GM23338 (cell line): ENCODE data around the gene IWS1. TPM values are rescaled to one million over a fixed set of nuclear protein-coding genes. Genes with fewer than 3 reads are reported as not detected.

Experiments used
- ATAC-seq: fragments of 200-7000 bp; cut with Tn5 transposase; 3 replicates; pipeline ENCODE4 v1.9.1; 2020
- DNase-seq: peaks from one replicate; pipeline ENCODE4 v3.0.0-alpha.2; 2015; ENCODE audit warnings: low spot score
- H2AFZ ChIP-seq: fragments of 200-600 bp; sonication (generic); 2 replicates; pipeline ENCODE4 v1.8.0; 2016; ENCODE audit warnings: antibody characterized with exemption, mild to moderate bottlenecking, moderate library complexity
- H3F3A ChIP-seq: fragments of 200-600 bp; sonication (generic); replicated peaks from 2 replicates; pipeline ENCODE4 v1.8.0; 2017; ENCODE audit warnings: antibody characterized with exemption, mixed run types, low read depth
- H3K27ac ChIP-seq: fragments of 200-600 bp; sonication (generic); 2 replicates; pipeline ENCODE4 v1.6.1; 2016; ENCODE audit warnings: low read depth
- H3K27me3 ChIP-seq: fragments of 200-600 bp; sonication (generic); 2 replicates; pipeline ENCODE4 v1.8.0; 2016; ENCODE audit warnings: mild to moderate bottlenecking, mixed run types, moderate library complexity; ENCODE audit not compliant: insufficient read depth
- H3K36me3 ChIP-seq: fragments of 200-600 bp; sonication (generic); 2 replicates; pipeline ENCODE4 v1.8.0; 2016; ENCODE audit warnings: mild to moderate bottlenecking; ENCODE audit not compliant: insufficient read depth
- H3K4me1 ChIP-seq: fragments of 200-600 bp; sonication (generic); 2 replicates; pipeline ENCODE4 v1.8.0; 2016; ENCODE audit warnings: mild to moderate bottlenecking, moderate library complexity; ENCODE audit not compliant: insufficient read depth
- H3K4me2 ChIP-seq: fragments of 200-600 bp; sonication (generic); 2 replicates; pipeline ENCODE4 v1.7.1; 2017; ENCODE audit warnings: mixed run types
- H3K4me3 ChIP-seq: fragments of 200-600 bp; sonication (generic); 2 replicates; pipeline ENCODE4 v1.6.1; 2016; ENCODE audit warnings: mixed run types
- H3K79me2 ChIP-seq: fragments of 200-600 bp; sonication (generic); replicated peaks from 2 replicates; pipeline ENCODE4 v1.8.0; 2017; ENCODE audit warnings: mild to moderate bottlenecking; ENCODE audit not compliant: insufficient read depth
- H3K9me2 ChIP-seq: fragments of 200-600 bp; sonication (generic); 2 replicates; pipeline ENCODE4 v1.8.0; 2017; ENCODE audit not compliant: insufficient read depth
- H4K20me1 ChIP-seq: fragments of 200-600 bp; sonication (generic); replicated peaks from 2 replicates; pipeline ENCODE4 v1.8.0; 2017; ENCODE audit warnings: mild to moderate bottlenecking; ENCODE audit not compliant: insufficient read depth
- H3K27ac Mint-ChIP-seq: 2 replicates; pipeline ENCODE4 v1.8.0; 2020; ENCODE audit warnings: inconsistent platforms, mild to moderate bottlenecking, moderate library complexity, mixed read lengths
- H3K27me3 Mint-ChIP-seq: 3 replicates; pipeline ENCODE4 v1.8.0; 2022; ENCODE audit warnings: low read depth, mild to moderate bottlenecking, moderate library complexity, mixed read lengths, inconsistent platforms; ENCODE audit not compliant: insufficient read depth, poor library complexity
- H3K36me3 Mint-ChIP-seq: 3 replicates; pipeline ENCODE4 v1.8.0; 2021; ENCODE audit warnings: low read depth, mild to moderate bottlenecking, inconsistent platforms, moderate library complexity, mixed read lengths
- H3K4me1 Mint-ChIP-seq: 3 replicates; pipeline ENCODE4 v1.8.0; 2020; ENCODE audit warnings: mild to moderate bottlenecking, inconsistent platforms, mixed read lengths
- H3K4me3 Mint-ChIP-seq: 3 replicates; pipeline ENCODE4 v1.8.0; 2021; ENCODE audit warnings: moderate library complexity, mild to moderate bottlenecking, inconsistent platforms, mixed read lengths
- H3K9me3 Mint-ChIP-seq: 3 replicates; pipeline ENCODE4 v1.8.0; 2020; ENCODE audit warnings: moderate library complexity, mild to moderate bottlenecking, inconsistent platforms, mixed read lengths
- CREB1 ChIP-seq: fragments of 250-450 bp; sonication (Bioruptor Pico); IDR thresholded peaks from 2 replicates; pipeline ENCODE4 v1.5.0; 2020; ENCODE audit warnings: low read depth, mild to moderate bottlenecking, moderate library complexity
- CTCF ChIP-seq, 2 experiments: fragments of 200-600 bp in 1 of 2; sonication (generic) in 1 of 2; conservative IDR thresholded peaks; 2 replicates each; pipeline versions ENCODE4 v1.5.1 to v1.6.1; 2016 to 2017; ENCODE audit warnings: antibody characterized with exemption in 2 of 2, low read depth in 2 of 2, mild to moderate bottlenecking in 2 of 2, moderate library complexity in 1 of 2
- ETS1 ChIP-seq: IDR thresholded peaks from 2 replicates; pipeline ENCODE4 v1.6.1; 2016; ENCODE audit warnings: antibody characterized with exemption
- EZH2 ChIP-seq: fragments of 200-600 bp; sonication (generic); IDR thresholded peaks from one replicate; pipeline ENCODE4 v1.8.0; 2017; ENCODE audit warnings: antibody characterized with exemption, mild to moderate bottlenecking, low read depth; ENCODE audit not compliant: unreplicated experiment
- EZH2phosphoT487 ChIP-seq: fragments of 200-600 bp; sonication (generic); IDR thresholded peaks from one replicate; pipeline ENCODE4 v1.8.1; 2018; ENCODE audit warnings: antibody characterized with exemption; ENCODE audit not compliant: unreplicated experiment
- JUNB ChIP-seq: IDR thresholded peaks from one replicate; pipeline ENCODE4 v1.6.1; 2016; ENCODE audit warnings: antibody characterized with exemption; ENCODE audit not compliant: unreplicated experiment
- NANOG ChIP-seq: IDR thresholded peaks from 2 replicates; pipeline ENCODE4 v1.6.1; 2016; ENCODE audit warnings: antibody characterized with exemption, borderline replicate concordance
- POLR2AphosphoS5 ChIP-seq: IDR thresholded peaks from 2 replicates; pipeline ENCODE4 v1.6.1; 2016; ENCODE audit warnings: antibody characterized with exemption, low read depth
- REST ChIP-seq: IDR thresholded peaks from one replicate; pipeline ENCODE4 v1.6.1; 2018; ENCODE audit warnings: antibody characterized with exemption; ENCODE audit not compliant: unreplicated experiment
- STAT1 ChIP-seq: IDR thresholded peaks from one replicate; pipeline ENCODE4 v1.6.1; 2016; ENCODE audit warnings: antibody characterized with exemption; ENCODE audit not compliant: unreplicated experiment
- ZNF114 ChIP-seq: fragments of 250-450 bp; sonication (Bioruptor Pico); IDR thresholded peaks from 2 replicates; pipeline ENCODE4 v1.5.0; 2020; ENCODE audit warnings: mild to moderate bottlenecking, moderate library complexity
- ZNF331 ChIP-seq: fragments of 250-450 bp; sonication (Bioruptor Pico); IDR thresholded peaks from 2 replicates; pipeline ENCODE4 v1.5.0; 2020; ENCODE audit warnings: low read depth, mild to moderate bottlenecking, moderate library complexity
- ZNF462 ChIP-seq: fragments of 250-450 bp; sonication (Bioruptor Pico); IDR thresholded peaks from 2 replicates; pipeline ENCODE4 v1.5.0; 2020; ENCODE audit warnings: mild to moderate bottlenecking, moderate library complexity
- polyA plus RNA-seq: library from polyadenylated mRNA; unstranded; fragments of >200 nt; fragmentation: Nextera tagmentation; extraction: Ambion mirVana; gene quantifications from 2 replicates; pipeline ENCODE4 v1.2.1, GENCODE V29; 2016
- total RNA-seq: library from RNA; depleted of rRNA; stranded (reverse); fragments of >200 nt; shearing (Covaris generic); gene quantifications from 2 replicates; pipeline ENCODE4 v1.2.3, GENCODE V29; 2014

The IWS1 gene
- total and polyA plus RNA-seq, 2 experiments from 2014 or later: 82.8 to 97.2 TPM

- peaks cover 13% of the 10 kb centered on the region for H3K9me3 Mint-ChIP-seq
- Histone ChIP-seq H3F3A (no peaks in the 10 kb centered on the region), H3K4me1 (no peaks in the 10 kb centered on the region), H3K9me2 (no peaks in the 10 kb centered on the region), H3K27ac (no peak overlapping the region), H3K4me2 (no peak overlapping the region), H3K79me2 (no peaks in the 10 kb centered on the region), H4K20me1 (no peaks in the 10 kb centered on the region), H3K27me3 (no peaks in the 10 kb centered on the region), H2AFZ (no peak overlapping the region), H3K4me3 (no peak overlapping the region), H3K36me3 (no peaks in the 10 kb centered on the region)
- H3K27ac Mint-ChIP-seq: no peak overlapping the region
- no peaks in the 10 kb centered on the region for H3K4me1 Mint-ChIP-seq
- H3K36me3 Mint-ChIP-seq: peaks cover 3% of the 10 kb centered on the region; the same call in 1 of the 3 replicates
- ATAC-seq: no peak
- no peak for DNase-seq
- H3K27me3 Mint-ChIP-seq: peaks cover 5% of the 10 kb centered on the region
- no peak overlapping the region for H3K4me3 Mint-ChIP-seq
- TF ChIP-seq ZNF462 (CRISPR knock-in tag) (no peak), CREB1 (CRISPR knock-in tag) (no peak), ZNF331 (no peak), EZH2phosphoT487 (no peak), NANOG (no peak), REST (no peak), ETS1 (no peak), JUNB (no peak), STAT1 (no peak), CTCF (conservative IDR thresholded peaks at IDR 0.05; ENCODE audit: low read depth in 2 of 2) (no peak), ZNF114 (no peak), POLR2AphosphoS5 (no peak), EZH2 (no peak)
These were observed 89.2 kb downstream of the IWS1 start for GRCh38 chr2:127437056-127437455.
